ENCODE results near the gene SH3GL1.

GRCh38 chr19:4385291-4386040, 14.9 kb downstream of the SH3GL1 start:
- TF ChIP-seq CTCF (IDR thresholded peaks at IDR 0.05; ENCODE audit: low read length) (no peak), EZH2phosphoT487 (IDR thresholded peaks at IDR 0.05; ENCODE audit: low read length) (no peak)
